GM15510 (cell line): ENCODE data around the gene FOXP4.

Experiments used
- POLR2A ChIP-seq: IDR thresholded peaks from 3 replicates; pipeline ENCODE4 v1.6.1; 2011; ENCODE audit warnings: borderline replicate concordance; ENCODE audit not compliant: insufficient read length; ENCODE audit errors: extremely low read depth

FOXP4 gene

DNA sequence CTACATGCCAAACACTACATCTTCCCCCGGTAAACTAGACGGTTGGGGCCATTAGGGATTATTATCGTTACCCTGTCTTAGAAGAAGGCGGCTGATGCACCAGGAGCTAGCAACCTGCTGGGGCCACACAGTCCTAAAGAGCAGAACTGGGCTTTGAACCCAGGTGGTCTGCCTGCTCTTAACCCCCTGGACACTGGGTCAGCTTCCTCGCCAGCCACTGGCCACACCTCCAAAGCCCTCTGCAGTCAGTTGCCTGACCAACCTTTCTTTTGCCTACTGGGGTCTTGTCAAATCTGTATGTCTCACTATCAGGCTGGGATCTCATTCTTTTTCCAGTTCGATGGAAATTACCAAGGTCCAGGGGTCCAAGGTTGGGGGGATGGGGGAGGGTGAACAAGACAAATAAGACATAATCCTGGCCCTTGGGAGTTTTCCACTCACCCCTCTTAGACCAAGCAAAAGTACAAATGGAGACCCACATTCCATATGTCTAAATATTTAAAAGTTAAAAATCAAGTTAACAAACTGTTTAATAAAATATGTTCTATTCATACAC is 34.0 kb upstream of the FOXP4 start:
- no peak for TF ChIP-seq POLR2A

DNA sequence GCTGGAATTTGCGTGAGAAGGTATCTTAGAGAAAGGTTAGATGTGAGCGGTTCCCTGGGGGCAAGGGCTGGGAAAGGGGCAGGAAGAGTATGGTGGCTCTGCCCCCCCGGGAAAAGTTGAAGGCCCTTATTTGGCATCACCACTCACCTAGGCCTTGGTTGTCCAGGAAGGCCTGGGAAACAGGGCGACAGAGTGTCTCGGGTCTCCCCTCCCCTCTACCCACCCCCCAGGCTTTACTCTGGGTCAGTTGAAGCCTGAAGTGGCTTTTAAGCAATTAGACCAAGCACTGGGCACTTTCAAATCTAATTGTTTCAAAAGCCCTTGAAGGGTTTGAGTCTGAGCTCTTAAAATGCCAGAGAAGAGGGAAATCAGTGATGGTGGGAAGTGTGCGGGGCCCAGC is 30.2 kb upstream of the FOXP4 start:
- TF ChIP-seq POLR2A: no peak

DNA sequence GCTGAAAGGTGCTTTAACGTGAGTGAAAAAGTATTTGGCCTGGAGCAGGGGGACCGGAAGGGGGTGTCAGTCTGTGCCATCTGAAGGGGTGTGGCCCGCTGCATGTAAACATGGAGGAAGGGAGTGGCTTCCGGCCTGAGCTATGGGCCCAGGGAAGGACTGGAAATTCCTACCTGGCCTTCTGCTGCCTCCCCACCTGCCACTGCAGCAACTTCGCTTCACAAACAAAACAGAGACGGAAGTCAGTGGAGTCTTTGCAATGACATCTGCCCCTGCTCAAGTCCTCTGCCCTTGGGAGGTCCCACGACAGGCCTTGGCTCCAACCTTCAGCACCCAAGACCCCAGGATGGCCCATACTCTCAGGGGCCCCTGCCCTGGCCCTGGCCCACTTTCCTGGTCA is 28.1 kb upstream of the FOXP4 start:
- no peak for TF ChIP-seq POLR2A

DNA sequence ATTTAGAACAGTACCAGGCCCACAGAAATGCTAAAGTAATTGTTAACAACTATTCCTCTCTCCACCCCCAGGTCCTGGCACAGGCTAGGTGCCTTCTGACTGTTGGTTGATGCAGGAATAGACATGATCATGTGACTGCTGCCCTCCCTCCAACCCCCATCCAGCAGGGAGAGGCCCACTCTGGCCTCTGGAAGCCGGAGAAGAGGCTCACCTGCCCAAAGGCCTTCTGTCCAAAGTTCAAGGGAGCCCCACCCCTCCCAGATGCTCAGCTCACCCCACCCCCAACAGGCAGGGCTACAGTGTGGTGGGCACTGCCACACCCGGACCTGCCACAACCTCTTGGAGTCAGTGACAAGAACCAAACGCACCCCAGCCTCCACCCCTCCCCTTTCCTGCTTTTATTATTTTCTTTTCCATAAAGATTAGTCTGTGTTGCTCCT is 26.9 kb upstream of the FOXP4 start:
- TF ChIP-seq POLR2A: no peak

DNA sequence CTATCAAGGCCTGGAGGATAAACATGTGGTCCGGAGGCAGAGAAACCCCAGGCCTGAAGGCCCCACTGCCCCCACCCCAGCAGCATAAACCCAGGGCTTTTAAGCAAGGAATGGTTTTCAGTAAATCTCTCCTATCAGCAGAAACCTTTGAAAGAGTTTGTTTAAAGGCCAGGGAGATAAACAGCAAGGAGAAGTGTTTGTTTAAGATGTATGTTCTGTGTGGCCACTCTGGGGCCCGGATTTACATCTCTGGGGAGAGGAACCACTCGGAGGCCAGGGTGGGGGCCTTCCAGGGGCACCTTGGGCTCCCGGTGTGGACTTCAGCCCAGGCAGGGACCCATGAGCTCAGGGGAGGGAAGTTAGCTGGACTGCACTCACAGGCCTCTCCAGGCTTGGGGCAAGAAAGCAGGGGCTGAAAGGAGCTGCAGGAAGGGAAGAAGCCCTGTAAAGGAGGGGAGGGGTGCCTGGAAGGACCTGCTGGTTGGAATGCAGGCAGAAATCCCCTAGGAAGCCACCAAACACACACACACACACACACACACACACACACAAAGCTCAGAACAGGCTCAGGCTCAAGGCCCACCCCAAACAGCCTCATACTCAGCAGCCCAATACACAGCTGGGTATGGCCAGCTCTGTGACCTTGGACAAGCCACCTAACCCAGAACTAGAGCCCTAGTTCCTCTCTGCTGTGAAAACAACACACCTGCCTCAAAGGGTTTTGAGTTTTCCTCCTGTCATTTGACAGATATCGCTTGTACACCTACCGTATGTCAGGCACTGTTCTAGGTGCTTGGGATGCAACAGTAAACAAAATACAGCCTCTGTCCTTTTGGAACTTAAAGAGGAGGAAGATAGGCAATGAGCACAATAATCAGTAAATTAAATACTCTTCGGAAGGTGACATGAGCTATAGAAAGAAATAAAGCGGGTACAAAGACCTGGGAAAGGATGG is 26.2 kb upstream of the FOXP4 start:
- no peak for TF ChIP-seq POLR2A

DNA sequence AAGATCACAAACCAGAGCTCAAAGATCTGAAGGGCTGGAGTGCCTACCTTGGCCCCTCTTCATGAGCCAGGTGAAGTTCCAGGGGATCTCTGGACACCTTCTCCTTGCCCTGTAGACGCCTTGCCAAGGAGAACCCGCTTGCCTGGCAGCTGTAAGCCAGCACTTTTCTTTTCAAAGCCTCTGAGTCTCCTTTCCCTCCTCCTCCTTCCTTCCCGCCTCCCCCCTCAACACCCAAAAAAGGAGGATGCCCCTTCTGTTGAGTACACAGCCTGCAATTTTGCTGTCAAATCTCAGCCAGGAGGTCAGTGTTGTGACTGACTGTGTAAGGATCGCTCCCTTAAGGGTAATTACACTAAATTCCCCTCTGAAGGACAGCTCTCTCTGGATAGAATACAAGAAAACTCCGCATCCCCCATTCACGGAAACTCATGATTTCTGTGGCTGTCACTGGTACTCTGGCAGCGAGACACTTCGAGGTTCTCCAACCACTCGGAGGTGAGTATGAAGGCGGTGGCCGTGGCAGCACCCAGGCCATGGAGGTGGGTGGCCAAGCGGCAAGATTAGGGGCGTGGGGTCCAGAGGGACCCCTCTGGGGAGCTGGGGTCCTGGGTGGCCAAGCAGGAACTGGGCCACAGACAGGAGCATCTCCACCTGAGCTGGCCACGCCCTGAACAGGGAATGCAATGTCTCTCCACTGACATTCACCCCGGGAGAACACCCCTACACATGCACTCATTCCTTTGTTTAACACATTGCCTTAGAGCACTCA is 23.2 kb upstream of the FOXP4 start:
- no peak for TF ChIP-seq POLR2A

DNA sequence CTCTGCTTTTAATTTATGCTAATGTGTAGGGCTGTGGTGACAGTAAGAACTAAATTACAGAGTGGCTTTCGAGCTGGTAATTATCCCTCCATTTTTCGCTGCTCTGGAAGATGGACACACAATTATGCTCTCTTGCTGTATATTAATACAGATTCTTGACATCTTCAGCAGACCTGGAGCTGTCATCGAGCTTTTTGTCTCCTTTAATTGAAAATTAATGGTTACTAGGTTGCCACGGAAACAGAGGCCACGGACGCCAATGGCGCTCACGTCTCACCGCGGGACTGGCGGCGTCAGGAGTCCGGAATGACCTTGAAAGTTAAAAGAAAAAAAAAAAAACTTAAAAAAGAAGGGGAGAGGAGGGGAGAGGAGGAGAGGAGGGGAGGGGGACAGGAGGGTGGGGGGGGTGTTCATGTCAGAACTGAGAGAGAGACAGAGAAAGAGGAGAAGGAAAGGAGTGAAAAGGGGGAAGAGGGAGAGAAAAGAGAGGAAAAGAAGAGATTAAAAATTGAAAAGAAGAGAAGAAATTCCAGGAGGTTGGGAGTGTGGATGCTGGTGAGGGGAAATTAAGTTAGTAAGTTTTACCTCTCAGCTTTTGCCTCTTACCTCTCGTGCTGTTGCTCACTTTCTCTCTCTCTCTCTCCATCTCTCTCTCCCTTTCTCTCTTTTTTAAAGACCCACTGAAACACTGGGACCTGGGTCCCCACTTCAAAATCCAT is 22.1 kb upstream of the FOXP4 start:
- no peak for TF ChIP-seq POLR2A

DNA sequence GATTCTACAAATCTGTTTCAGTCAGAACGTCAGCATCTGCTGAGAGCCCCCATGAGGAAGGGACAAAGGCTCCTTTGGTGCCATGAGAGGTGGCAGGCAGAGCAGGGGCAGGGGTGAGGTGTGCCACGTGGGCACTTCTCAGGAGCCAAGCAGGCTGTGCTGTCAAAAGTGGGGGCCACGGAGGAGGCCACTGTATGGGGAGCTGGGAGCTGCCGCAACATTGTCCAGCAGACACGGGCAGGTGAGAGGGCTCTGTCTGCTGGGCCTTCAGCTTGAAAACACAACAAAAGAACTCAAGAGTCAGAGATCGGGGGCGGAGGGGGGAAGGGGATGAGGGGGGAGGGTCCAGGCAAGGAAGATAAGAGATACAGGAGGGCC is 21.6 kb upstream of the FOXP4 start:
- no peak for TF ChIP-seq POLR2A

DNA sequence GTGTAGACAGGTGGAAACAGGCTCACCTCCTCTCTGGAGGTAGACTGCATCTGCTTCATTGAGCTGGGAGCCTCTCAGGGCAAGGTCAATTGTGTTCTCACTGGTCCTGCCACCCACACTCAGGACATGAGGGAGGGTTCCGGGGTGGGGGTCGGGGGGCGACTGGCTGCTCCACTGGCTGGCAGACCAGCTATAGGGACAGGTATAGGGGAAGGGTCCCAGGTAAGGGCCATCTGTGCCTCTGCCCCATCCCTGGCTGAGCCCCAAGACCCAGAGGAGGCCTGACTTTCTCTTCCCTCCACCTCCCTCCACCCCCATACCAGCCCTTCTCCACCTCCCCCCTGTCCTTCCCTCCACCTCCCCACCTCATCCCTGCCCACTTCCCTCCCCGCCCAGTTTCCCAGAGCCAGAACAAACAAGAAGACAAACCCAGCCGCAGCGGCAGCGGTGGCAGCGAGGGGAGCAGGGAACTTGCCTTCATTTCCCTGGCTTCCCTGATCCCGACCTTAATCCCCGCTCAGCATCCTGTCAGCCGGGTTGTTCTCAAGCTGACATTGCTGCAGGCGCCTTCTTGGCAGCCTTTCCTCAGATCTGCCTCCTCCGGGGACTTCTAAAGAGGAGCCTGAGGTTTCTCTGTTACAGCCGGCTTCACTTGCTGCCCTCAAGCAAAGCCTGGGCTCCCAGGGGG is 18.3 kb upstream of the FOXP4 start:
- TF ChIP-seq POLR2A: no peak

DNA sequence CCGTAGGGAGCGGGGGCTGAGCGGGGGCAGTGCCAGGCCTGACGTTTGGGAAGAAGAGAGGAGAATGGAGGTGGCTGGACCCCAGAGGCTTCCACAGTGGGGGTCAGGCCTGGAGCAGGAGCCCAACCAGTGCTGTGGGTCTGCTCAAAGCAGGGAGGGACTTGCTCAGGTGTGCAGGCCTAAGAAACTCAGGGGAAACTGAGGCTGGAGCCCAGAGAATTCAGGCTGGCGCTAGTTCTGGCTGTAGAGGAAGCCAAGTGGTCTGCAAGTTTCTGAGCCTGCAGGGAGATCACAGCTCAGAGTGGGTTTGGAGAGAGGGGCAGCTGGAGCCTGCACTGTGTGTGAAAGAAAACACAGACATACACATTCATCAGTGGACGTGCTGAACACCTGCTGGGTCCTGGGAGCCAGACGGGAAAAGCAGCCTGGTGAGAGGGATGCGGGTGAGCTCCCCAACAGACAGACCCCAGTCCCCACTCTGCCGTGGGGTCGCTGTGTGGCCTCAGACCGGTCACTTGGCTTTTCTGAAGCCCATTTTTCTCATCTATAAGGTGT is 17.7 kb upstream of the FOXP4 start:
- TF ChIP-seq POLR2A: no peak

DNA sequence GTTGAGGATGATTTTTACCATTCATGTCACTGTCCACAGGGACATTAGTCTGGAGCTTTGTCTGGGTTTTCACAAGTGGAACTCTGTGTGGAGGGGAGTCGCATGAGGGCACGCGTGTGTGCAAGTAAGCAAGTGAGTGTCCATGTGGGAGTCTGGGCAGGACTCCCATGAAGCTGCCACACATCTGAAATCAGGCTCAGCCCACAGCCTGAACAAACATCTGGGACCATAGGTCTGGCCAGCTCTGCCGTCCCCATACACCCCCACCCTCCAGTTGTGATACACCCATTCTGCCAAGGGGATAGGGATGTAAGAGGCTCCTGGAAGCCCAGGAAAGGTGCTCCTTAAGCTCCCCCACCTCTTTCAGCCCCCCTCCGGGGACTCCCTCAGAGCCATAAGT is 17.1 kb upstream of the FOXP4 start:
- TF ChIP-seq POLR2A: no peak

DNA sequence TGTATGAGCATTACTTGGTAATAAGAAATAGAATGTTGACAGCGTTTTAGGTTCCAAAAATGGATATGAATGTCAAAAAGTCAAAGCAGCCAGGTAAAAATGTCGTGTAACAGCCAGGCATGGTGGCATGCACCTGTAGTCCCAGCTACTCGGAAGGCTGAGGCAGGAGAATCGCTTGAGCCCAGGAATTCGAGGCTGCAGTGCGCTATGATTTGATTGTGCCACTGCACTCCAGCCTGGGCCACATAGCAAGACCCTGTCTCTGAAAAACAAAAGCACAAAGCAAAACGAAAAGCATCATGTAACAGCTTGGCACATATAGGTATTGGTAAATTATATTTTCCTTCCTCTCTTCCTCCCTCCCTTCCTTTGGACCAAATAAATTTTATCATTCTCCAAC is 16.2 kb upstream of the FOXP4 start:
- TF ChIP-seq POLR2A: no peak

DNA sequence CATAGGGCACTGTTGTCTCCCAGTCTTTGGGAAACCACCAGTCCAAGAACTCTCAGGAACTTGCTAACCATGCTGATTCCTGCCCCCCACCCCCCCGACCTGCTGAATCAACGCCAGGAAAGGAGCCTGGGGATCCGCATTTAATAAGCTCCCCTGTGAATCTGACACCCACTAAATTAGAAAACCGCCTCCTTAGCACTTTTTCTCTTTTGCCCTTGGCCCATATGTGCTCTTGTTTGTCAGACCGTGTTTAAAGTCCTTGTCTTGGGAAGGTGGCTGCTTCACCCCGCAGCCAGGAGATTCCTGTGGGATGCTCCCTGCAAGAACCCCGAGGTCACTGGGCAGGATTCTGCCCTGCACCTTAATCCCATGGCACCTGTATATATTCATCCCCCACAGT is 15.7 kb upstream of the FOXP4 start:
- no peak for TF ChIP-seq POLR2A

DNA sequence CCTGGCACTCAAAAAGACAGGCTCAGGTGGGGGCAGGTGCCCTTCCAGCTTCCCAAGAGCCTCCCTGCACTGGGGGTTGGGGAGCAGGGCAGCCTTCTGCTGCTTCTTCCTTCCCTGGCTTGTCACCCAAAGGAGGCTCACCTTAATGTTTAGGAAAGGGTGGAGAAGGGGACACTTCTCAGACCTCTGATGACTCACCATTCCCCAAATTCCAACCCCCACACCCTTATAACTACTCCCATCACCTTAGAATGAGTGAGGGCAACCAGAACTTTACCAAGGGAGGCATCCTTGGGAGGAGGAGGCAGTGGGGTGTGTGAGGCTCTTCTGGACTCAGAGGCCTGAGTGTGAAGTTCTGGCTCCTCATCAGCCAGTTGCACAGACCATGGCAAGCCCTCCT is 15.2 kb upstream of the FOXP4 start:
- no peak for TF ChIP-seq POLR2A
